ENCODE measurements around the gene ZNF536. TPM values are rescaled to one million over a fixed set of nuclear protein-coding genes. Genes with fewer than 3 reads are reported as not detected.

Gene ZNF536
- total and polyA plus RNA-seq, 7 donors = 0.01 to 0.94 (median 0.20) TPM; not detected in 1

DNA sequence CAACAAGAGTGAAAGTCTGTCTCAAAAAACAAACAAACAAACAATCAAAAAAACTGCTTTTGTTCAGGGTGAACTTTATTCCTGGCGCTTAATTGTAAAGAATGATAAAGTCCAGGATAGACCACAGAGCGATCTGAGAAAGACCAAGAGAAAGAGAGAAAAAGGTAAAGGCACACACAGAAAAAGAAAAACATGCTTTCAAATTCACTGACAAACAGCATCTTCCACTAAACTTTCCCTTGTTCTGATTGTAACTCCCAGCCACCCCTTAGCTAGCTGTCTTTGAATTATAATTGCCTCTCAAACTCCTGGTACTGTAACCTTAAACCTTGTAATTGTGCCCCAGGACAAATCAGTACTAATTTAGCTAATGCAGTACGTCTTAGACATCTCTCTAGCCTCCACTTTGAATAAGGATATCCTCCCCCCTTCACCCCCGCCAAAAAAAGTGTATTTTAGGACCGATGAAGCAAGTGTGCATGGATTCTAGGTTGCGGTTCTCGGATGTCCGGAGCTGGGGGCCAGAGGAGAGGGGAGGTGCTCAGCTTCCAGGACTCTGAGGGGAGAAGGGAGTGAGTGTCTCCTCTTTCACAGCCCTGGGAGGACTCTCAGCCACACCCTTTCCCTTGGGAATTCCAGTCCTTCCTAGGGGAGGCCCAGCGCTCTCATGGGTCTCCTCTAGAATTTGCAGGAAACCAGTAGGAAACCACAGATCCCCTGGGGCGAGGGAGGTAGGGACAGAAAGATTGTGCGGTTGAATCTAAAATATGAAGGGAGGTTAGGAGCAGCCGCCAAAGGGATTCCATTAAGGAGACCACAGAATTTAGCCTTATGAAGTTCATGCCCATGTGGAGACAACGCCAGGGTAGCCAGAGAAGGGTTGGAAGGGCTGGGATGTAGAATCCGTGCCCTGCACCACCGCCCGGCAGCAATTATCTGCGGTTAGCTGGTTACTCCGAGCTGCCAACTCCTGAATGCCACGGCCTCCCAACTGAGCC is 19.7 kb downstream of the ZNF536 start:
- TF ChIP-seq, protein P1, sequence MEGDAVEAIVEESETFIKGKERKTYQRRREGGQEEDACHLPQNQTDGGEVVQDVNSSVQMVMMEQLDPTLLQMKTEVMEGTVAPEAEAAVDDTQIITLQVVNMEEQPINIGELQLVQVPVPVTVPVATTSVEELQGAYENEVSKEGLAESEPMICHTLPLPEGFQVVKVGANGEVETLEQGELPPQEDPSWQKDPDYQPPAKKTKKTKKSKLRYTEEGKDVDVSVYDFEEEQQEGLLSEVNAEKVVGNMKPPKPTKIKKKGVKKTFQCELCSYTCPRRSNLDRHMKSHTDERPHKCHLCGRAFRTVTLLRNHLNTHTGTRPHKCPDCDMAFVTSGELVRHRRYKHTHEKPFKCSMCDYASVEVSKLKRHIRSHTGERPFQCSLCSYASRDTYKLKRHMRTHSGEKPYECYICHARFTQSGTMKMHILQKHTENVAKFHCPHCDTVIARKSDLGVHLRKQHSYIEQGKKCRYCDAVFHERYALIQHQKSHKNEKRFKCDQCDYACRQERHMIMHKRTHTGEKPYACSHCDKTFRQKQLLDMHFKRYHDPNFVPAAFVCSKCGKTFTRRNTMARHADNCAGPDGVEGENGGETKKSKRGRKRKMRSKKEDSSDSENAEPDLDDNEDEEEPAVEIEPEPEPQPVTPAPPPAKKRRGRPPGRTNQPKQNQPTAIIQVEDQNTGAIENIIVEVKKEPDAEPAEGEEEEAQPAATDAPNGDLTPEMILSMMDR (IDR thresholded peaks at IDR 0.05) = no peak
- intact Hi-C loops (cut with DNase I) = no loop called here
- Histone ChIP-seq H3K27me3 (ENCODE audit: insufficient read depth in 3 of 3, low read length in 2 of 3) (peaks cover 3 to 5% (median 4%) of the 10 kb centered on the region in 3 donors), H3K4me1 (no peaks in the 10 kb centered on the region), H3K9me3 (no peaks in the 10 kb centered on the region), H3K36me3 (ENCODE audit: insufficient read depth in 1 of 2, low read depth in 1 of 2) (no peaks in the 10 kb centered on the region), H3K27ac (no peak overlapping the region), H3K4me3 (no peak overlapping the region)
- ATAC-seq = no peak
- no peak for DNase-seq
- 47 to 51% (median 48%) methylated on average over 19 of the region's 19 CpGs for WGBS, 3 donors

DNA sequence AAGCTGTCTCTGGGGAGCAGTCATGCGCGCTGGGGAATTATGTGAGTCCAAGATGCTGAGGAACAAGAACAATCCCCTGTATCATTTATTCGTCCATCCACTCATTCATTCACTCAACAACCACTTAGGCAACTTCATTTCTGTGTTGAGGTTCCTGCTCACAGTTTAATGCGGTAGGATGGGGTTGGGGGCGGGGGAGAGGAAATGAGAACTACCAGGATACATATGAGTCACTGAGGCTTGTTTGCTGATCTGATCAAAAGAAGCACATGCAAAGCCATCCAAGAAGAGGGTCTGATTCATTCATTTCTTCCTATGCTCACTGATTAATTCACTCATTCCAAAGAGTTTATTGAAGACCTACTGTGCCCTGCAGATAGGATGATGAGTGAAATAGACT is 20.9 kb downstream of the ZNF536 start:
- no peaks in the 10 kb centered on the region for H3K9me3 ChIP-seq
- DNase-seq (no peak), ATAC-seq (no peak)
- H3K27ac ChIP-seq = no peak overlapping the region
- WGBS, 3 donors = 85 to 87% (median 85%) methylated on average over 5 of the region's 5 CpGs
- intact Hi-C loops (cut with DNase I) = no loop called here
- peaks cover 3 to 5% (median 4%) of the 10 kb centered on the region in 3 donors for H3K27me3 ChIP-seq (ENCODE audit: insufficient read depth in 3 of 3, low read length in 2 of 3)
- no peak overlapping the region for H3K4me3 ChIP-seq
- TF ChIP-seq, protein P1 (IDR thresholded peaks at IDR 0.05) = no peak
- H3K4me1 ChIP-seq = no peaks in the 10 kb centered on the region
- no peaks in the 10 kb centered on the region for H3K36me3 ChIP-seq (ENCODE audit: insufficient read depth in 1 of 2, low read depth in 1 of 2)

- no peak overlapping the region for H3K4me3 ChIP-seq
- no peak for ATAC-seq
- WGBS, 3 donors = 88 to 91% (median 88%) methylated on average over 6 of the region's 6 CpGs
- H3K27ac ChIP-seq = no peak overlapping the region
- no peaks in the 10 kb centered on the region for H3K36me3 ChIP-seq (ENCODE audit: insufficient read depth in 1 of 2, low read depth in 1 of 2)
- DNase-seq = no peak
- no peaks in the 10 kb centered on the region for H3K4me1 ChIP-seq
- TF ChIP-seq, protein P1 (IDR thresholded peaks at IDR 0.05) = no peak
- intact Hi-C loops (cut with DNase I) = no loop called here
- no peaks in the 10 kb centered on the region for H3K9me3 ChIP-seq
- peaks cover 2 to 5% (median 3%) of the 10 kb centered on the region in 3 donors for H3K27me3 ChIP-seq (ENCODE audit: insufficient read depth in 3 of 3, low read length in 2 of 3)
Measured at GRCh38 chr19:30393729-30394480, 21.7 kb downstream of the ZNF536 start.

DNA sequence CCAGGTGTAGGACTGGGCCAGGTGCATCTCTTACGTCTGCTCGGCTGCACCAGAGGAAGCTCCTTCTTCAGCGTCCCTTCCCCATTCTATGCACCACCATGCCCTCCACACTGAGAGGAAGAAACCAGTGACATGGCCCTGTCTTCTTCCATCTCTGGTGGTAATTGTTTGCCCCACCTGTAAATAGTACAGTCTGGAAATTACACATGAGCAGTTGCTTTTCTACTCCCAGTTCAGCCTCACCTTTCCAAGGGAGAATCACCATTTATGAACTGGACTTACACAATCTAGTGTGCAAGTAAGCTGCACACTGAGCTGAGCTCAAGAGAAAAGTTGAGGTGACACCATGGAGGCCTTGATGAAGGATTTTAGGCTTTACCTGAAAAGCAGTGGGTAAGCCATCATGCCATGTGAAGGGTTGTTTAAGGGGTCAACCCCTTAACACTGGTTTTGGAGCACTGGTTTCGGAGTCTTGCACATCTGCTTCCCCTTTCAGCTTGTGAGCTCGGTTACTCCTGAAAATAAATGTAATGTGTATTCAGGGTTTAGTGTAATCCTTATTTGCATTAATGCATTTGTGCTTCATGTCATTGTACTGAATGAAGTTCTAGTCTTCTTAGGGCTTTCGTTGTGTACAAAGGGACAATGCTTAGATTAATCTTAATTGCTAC is 22.4 kb downstream of the ZNF536 start:
- Histone ChIP-seq H3K36me3 (ENCODE audit: insufficient read depth in 1 of 2, low read depth in 1 of 2) (no peaks in the 10 kb centered on the region), H3K9me3 (no peaks in the 10 kb centered on the region), H3K27ac (no peak overlapping the region), H3K4me3 (no peak overlapping the region), H3K27me3 (ENCODE audit: insufficient read depth in 3 of 3, low read length in 2 of 3) (peaks cover 0 to 5% (median 3%) of the 10 kb centered on the region in 3 donors), H3K4me1 (no peaks in the 10 kb centered on the region)
- 94 to 99% (median 95%) methylated on average over 6 of the region's 6 CpGs for WGBS, 3 donors
- TF ChIP-seq, protein P1 (IDR thresholded peaks at IDR 0.05) = no peak
- ATAC-seq (no peak), DNase-seq (no peak)
- intact Hi-C loops (cut with DNase I) = no loop called here
